Omental fat pad (tissue), 4 donors: ENCODE measurements around the gene THEMIS2. TPM values are rescaled to one million over a fixed set of nuclear protein-coding genes. Genes with fewer than 3 reads are reported as not detected.

ENCODE experiments used
- ATAC-seq: fragments of 150-250 bp; one replicate; pipeline ENCODE4 v1.9.1; 2016; ENCODE audit warnings: mild to moderate bottlenecking, moderate library complexity; ENCODE audit not compliant: low FRiP score
- DNase-seq: peaks from one replicate; pipeline ENCODE4 v3.0.0-alpha.2; 2019; ENCODE audit warnings: low spot score
- total RNA-seq, 4 donors: library from RNA; depleted of rRNA; stranded (reverse); fragments of >200 nt; gene quantifications; one replicate each; pipeline ENCODE4 v1.1.0, GENCODE V29; 2016
- TF ChIP-seq, protein P1 (sequence below), 3 donors: fragments of 450-650 bp; IDR thresholded peaks; one replicate each; pipeline ENCODE4 v1.5.1; 2016 to 2017; ENCODE audit warnings: antibody characterized with exemption in 3 of 3, mild to moderate bottlenecking in 3 of 3, moderate library complexity in 2 of 3

Gene THEMIS2
- total RNA-seq, 4 donors from 2014 or later: 50.2 to 103 (median 77.0) TPM

GRCh38 chr1:27915082-27915575 lies 42.8 kb downstream of the THEMIS2 start:
- DNase-seq (no peak), ATAC-seq (no peak)
- TF ChIP-seq, protein P1, sequence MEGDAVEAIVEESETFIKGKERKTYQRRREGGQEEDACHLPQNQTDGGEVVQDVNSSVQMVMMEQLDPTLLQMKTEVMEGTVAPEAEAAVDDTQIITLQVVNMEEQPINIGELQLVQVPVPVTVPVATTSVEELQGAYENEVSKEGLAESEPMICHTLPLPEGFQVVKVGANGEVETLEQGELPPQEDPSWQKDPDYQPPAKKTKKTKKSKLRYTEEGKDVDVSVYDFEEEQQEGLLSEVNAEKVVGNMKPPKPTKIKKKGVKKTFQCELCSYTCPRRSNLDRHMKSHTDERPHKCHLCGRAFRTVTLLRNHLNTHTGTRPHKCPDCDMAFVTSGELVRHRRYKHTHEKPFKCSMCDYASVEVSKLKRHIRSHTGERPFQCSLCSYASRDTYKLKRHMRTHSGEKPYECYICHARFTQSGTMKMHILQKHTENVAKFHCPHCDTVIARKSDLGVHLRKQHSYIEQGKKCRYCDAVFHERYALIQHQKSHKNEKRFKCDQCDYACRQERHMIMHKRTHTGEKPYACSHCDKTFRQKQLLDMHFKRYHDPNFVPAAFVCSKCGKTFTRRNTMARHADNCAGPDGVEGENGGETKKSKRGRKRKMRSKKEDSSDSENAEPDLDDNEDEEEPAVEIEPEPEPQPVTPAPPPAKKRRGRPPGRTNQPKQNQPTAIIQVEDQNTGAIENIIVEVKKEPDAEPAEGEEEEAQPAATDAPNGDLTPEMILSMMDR (IDR thresholded peaks at IDR 0.05): no peak

DNA sequence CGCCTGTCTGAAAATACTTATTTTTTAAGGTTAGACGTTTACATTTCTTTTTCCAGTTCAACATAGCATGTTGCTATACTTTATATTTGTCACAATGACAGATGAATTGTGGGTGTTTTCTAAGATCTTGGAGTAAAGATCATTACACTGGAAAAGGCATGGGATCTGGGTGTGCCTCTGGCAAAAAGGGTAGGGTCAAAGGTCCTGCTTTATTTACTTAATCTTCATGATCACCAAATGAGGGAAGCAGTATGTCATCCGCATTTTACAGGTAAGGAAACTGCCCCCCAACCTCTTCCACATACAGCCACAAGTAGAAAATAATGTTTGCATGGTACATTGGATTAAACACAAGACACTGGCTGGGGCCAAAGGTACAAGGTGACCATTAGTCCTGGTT lies 49.9 kb downstream of the THEMIS2 start:
- DNase-seq (no peak), ATAC-seq (no peak)
- TF ChIP-seq, protein P1 (IDR thresholded peaks at IDR 0.05): no peak

GRCh38 chr1:27928216-27928954 lies 56.0 kb downstream of the THEMIS2 start:
- no peak for ATAC-seq
- DNase-seq: no peak
- TF ChIP-seq, protein P1 (IDR thresholded peaks at IDR 0.05): no peak

DNA sequence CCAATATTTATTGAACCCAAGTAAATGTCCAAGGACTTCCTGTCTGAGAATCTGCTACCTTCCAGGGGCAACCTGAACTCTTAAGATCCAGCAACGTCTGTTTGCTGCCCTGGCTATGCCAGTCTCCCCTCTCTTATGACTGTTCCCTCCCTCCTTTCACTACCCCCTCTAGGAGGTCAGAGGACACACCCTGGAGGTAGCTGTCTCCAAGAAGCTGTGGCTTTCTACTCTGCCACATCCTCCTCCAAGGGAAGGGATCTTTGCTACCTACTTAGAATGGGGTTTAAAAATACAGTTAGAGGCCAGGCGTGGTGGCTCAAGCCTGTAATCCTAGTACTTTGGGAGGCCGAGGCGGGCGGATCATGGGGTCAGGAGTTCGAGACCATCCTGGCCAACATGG lies 58.8 kb downstream of the THEMIS2 start:
- no peak for ATAC-seq

DNA sequence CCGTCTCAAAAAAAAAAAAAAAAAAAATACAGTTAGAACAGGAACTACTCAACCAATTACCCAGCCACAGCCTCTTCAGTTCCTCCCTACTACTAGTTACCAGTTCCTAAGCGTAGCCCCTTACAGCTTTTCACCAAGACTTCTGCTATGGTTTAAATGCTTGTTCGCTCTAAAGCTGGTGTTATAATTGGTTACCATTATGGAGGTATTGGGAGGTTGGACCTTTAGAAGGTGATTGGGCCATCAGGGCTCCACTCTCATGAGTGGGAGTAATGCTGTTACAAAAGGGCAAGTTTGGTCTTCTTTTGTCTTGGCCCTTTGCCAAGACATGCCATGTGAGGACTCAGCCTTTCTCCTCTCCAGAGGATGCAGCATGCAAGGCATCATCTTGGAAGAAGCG lies 59.4 kb downstream of the THEMIS2 start:
- no peak for ATAC-seq
- TF ChIP-seq, protein P1 (IDR thresholded peaks at IDR 0.05): no peak
- no peak for DNase-seq

More for the DNA sequence above, 58.8 kb downstream of the THEMIS2 start:
- TF ChIP-seq, protein P1 (IDR thresholded peaks at IDR 0.05): no peak
- DNase-seq: no peak

DNA sequence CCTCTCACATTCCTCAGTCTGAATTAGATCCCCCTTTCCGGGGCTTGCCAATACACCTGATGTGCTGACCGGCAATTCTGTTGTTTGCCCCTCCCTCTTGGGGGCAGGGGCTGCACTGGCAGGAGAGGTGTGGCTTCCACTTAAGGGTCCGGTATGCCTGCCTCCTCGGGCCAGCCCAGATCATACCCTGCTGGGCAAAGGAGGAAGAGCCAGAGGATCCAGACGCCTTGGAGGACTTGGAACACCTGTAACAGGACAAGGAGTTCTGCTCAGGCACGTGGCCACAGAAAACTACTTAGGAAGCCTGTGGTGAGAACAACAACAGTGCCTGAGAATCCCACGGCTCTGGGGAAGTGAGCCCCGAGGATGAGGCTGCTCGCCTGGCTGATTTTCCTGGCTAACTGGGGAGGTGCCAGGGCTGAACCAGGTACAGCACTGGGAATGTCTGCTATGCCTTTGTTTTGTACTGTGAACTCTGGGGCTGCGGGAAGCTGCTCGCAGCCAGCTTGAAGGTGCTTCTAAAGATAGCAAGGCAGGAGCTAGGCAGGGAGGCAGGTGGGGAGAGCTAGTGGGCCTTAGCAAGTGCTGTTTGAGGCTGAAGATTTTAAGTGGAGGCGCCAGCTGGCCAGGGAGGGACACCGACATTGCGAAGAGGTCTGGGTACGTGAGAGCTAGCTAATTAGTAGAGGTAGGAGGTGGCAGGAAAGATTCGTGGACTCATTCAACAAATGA lies 62.6 kb downstream of the THEMIS2 start, which contains the start of gene SMPDL3B:
SMPDL3B (plus strand) TSS at position 183 of the 732 bp plus-strand sequence; CDS start at position 367, 184 bp downstream.
- DNase-seq (no peak), ATAC-seq (peak; percentile 90)
- TF ChIP-seq, protein P1 (IDR thresholded peaks at IDR 0.05): no peak
